ENCODE measurements around the gene EN2.

DNA sequence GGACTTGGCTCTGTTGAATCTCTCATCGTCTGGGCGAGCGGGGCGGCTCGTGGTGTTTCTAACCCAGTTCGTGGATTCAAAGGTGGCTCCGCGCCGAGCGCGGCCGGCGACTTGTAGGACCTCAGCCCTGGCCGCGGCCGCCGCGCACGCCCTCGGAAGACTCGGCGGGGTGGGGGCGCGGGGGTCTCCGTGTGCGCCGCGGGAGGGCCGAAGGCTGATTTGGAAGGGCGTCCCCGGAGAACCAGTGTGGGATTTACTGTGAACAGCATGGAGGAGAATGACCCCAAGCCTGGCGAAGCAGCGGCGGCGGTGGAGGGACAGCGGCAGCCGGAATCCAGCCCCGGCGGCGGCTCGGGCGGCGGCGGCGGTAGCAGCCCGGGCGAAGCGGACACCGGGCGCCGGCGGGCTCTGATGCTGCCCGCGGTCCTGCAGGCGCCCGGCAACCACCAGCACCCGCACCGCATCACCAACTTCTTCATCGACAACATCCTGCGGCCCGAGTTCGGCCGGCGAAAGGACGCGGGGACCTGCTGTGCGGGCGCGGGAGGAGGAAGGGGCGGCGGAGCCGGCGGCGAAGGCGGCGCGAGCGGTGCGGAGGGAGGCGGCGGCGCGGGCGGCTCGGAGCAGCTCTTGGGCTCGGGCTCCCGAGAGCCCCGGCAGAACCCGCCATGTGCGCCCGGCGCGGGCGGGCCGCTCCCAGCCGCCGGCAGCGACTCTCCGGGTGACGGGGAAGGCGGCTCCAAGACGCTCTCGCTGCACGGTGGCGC is at the start of gene EN2:
- TF ChIP-seq, protein P1, sequence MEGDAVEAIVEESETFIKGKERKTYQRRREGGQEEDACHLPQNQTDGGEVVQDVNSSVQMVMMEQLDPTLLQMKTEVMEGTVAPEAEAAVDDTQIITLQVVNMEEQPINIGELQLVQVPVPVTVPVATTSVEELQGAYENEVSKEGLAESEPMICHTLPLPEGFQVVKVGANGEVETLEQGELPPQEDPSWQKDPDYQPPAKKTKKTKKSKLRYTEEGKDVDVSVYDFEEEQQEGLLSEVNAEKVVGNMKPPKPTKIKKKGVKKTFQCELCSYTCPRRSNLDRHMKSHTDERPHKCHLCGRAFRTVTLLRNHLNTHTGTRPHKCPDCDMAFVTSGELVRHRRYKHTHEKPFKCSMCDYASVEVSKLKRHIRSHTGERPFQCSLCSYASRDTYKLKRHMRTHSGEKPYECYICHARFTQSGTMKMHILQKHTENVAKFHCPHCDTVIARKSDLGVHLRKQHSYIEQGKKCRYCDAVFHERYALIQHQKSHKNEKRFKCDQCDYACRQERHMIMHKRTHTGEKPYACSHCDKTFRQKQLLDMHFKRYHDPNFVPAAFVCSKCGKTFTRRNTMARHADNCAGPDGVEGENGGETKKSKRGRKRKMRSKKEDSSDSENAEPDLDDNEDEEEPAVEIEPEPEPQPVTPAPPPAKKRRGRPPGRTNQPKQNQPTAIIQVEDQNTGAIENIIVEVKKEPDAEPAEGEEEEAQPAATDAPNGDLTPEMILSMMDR (IDR thresholded peaks at IDR 0.05 in 2 of 3, conservative IDR thresholded peaks at IDR 0.05 in 1 of 3; ENCODE audit: control insufficient read depth in 2 of 3, extremely low read depth in 1 of 3, insufficient read depth in 1 of 3, low read depth in 3 of 3, low read length in 3 of 3): no peak
- TF ChIP-seq, protein P2, sequence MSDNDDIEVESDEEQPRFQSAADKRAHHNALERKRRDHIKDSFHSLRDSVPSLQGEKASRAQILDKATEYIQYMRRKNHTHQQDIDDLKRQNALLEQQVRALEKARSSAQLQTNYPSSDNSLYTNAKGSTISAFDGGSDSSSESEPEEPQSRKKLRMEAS (IDR thresholded peaks at IDR 0.05; ENCODE audit: low read depth, low read length): no peak
- TF ChIP-seq CREB1 (IDR thresholded peaks at IDR 0.05; ENCODE audit: low read depth) (no peak), POLR2AphosphoS5 (IDR thresholded peaks at IDR 0.05; ENCODE audit: low read length) (no peak), KDM1A (IDR thresholded peaks at IDR 0.05; ENCODE audit: borderline replicate concordance) (no peak)
